Left kidney (tissue), 2 donors: ENCODE results near the gene TSPAN11. TPM values are rescaled to one million over a fixed set of nuclear protein-coding genes. Genes with fewer than 3 reads are reported as not detected.
A peak's percentile ranks its signal among the peaks of the same experiment; 100 is the strongest.

ENCODE experiments used
- DNase-seq: peaks from one replicate; pipeline ENCODE4 v3.0.0-alpha.2; 2013
- polyA plus RNA-seq: library from polyadenylated mRNA; unstranded; fragments of 120-200 nt; gene quantifications from one replicate; pipeline ENCODE4 v1.2.1, GENCODE V29; 2013; ENCODE audit not compliant: insufficient read length

The TSPAN11 gene
- polyA plus RNA-seq, 1 donor = 5.3 TPM

- DNase-seq = no peak
Measured at GRCh38 chr12:30959778-30960177, 33.2 kb downstream of the TSPAN11 start.

GRCh38 chr12:30961030-30961429 lies 34.5 kb downstream of the TSPAN11 start:
- DNase-seq = no peak

- DNase-seq = no peak
Measured at GRCh38 chr12:30962047-30962446, 35.5 kb downstream of the TSPAN11 start.

- DNase-seq = no peak
Measured at GRCh38 chr12:30963709-30964564, 37.4 kb downstream of the TSPAN11 start.

- no peak for DNase-seq
Measured at GRCh38 chr12:30964896-30965612, 38.5 kb downstream of the TSPAN11 start.

- no peak for DNase-seq
Measured at GRCh38 chr12:30965613-30965985, 39.1 kb downstream of the TSPAN11 start.

- DNase-seq = no peak
Measured at GRCh38 chr12:30967026-30967425, 40.5 kb downstream of the TSPAN11 start.

- DNase-seq = no peak
Measured at GRCh38 chr12:30968211-30968610, 41.7 kb downstream of the TSPAN11 start.

- no peak for DNase-seq
Measured at GRCh38 chr12:30969006-30969405, 42.5 kb downstream of the TSPAN11 start.

- DNase-seq = no peak
Measured at GRCh38 chr12:30969606-30970395, 43.3 kb downstream of the TSPAN11 start.

- peak; percentile 65 for DNase-seq
Measured at GRCh38 chr12:30970559-30971197, 44.1 kb downstream of the TSPAN11 start.

- DNase-seq = no peak
Measured at GRCh38 chr12:30972035-30972434, 45.5 kb downstream of the TSPAN11 start.

- no peak for DNase-seq
Measured at GRCh38 chr12:30973175-30973574, 46.6 kb downstream of the TSPAN11 start.

GRCh38 chr12:30973830-30974229 lies 47.3 kb downstream of the TSPAN11 start:
- DNase-seq = no peak

GRCh38 chr12:30974746-30975500 lies 48.4 kb downstream of the TSPAN11 start:
- DNase-seq = no peak

- DNase-seq = no peak
Measured at GRCh38 chr12:30975581-30975980, 49.0 kb downstream of the TSPAN11 start.

GRCh38 chr12:30976206-30976605 lies 49.7 kb downstream of the TSPAN11 start:
- no peak for DNase-seq

GRCh38 chr12:30977124-30977523 lies 50.6 kb downstream of the TSPAN11 start:
- DNase-seq = no peak

- no peak for DNase-seq
Measured at GRCh38 chr12:30977537-30978349, 51.2 kb downstream of the TSPAN11 start.

- DNase-seq = no peak
Measured at GRCh38 chr12:30978639-30979038, 52.1 kb downstream of the TSPAN11 start.
